Endothelial cell of umbilical vein (primary cell): ENCODE results near the gene SLC47A2. TPM values are rescaled to one million over a fixed set of nuclear protein-coding genes. Genes with fewer than 3 reads are reported as not detected.

ENCODE experiments used
- BruUV-seq: library from RNA; stranded (reverse); fragments of 400-500 nt; replicated peaks from 2 replicates; lab custom pipeline; 2021; lab: Mats Ljungman, UMichigan
- CTCF ChIA-PET: fragments of 300-600, 350-600 bp; sonication (Branson Sonifier 250); formaldehyde crosslinking; loops from one replicate; lab custom pipeline; 2021; ENCODE audit warnings: antibody characterized with exemption, inconsistent platforms; lab: Charles Lee
- POLR2A ChIA-PET: fragments of 300-600, 350-600 bp; sonication (Branson Sonifier 250); formaldehyde crosslinking; loops from one replicate; lab custom pipeline; 2021; ENCODE audit warnings: antibody characterized with exemption, inconsistent platforms; lab: Charles Lee
- DNase-seq: peaks from one replicate; pipeline ENCODE4 v3.0.0-alpha.2; 2011; ENCODE audit warnings: low read depth, low spot score
- FAIRE-seq: peaks from 2 replicates; lab custom pipeline; 2011; peaks lifted over from hg19 to GRCh38; lab: Jason Lieb, UNC
- H2AFZ ChIP-seq: 2 replicates; pipeline ENCODE4 v1.6.0; 2012; ENCODE audit warnings: low read depth, low read length, control low read depth, inconsistent platforms
- H3K27ac ChIP-seq: 2 replicates; pipeline ENCODE4 v1.5.1; 2011; ENCODE audit warnings: low read depth, mild to moderate bottlenecking, control low read depth, low read length, moderate library complexity; ENCODE audit not compliant: insufficient read depth
- H3K27me3 ChIP-seq, 2 experiments: 2 replicates each; pipeline versions ENCODE4 v1.6.0 to v1.6.1; 2011; ENCODE audit warnings: low read length in 2 of 2, mixed read lengths in 1 of 2; ENCODE audit not compliant: control insufficient read depth in 2 of 2, insufficient read depth in 2 of 2
- H3K36me3 ChIP-seq, 2 experiments: 2 replicates in 1 of 2; 3 replicates in 1 of 2; pipeline ENCODE4 v1.5.1; 2011; ENCODE audit warnings: low read length in 2 of 2, mild to moderate bottlenecking in 1 of 2, moderate library complexity in 1 of 2; ENCODE audit not compliant: control insufficient read depth in 2 of 2, insufficient read depth in 2 of 2; ENCODE audit errors: extremely low read depth in 1 of 2
- H3K4me1 ChIP-seq: 3 replicates; pipeline ENCODE4 v1.5.1; 2011; ENCODE audit warnings: mild to moderate bottlenecking, low read length; ENCODE audit not compliant: control insufficient read depth, insufficient read depth; ENCODE audit errors: extremely low read depth
- H3K4me2 ChIP-seq: 2 replicates; pipeline ENCODE4 v1.6.1; 2011; ENCODE audit warnings: low read length, control low read depth, mixed read lengths; ENCODE audit not compliant: insufficient read depth
- H3K4me3 ChIP-seq, 3 experiments: fragments of 200-600 bp in 1 of 3; sonication (generic), shearing (Covaris generic) in 1 of 3; replicated peaks in 1 of 3; 2 replicates each; pipeline ENCODE4 v1.5.1; 2011 to 2016; ENCODE audit warnings: control low read depth in 3 of 3, low read length in 3 of 3, mild to moderate bottlenecking in 2 of 3, inconsistent platforms in 1 of 3, low read depth in 1 of 3, moderate library complexity in 1 of 3; ENCODE audit not compliant: insufficient read depth in 1 of 3
- H3K79me2 ChIP-seq: 2 replicates; pipeline ENCODE4 v1.6.0; 2012; ENCODE audit warnings: low read length, inconsistent platforms; ENCODE audit not compliant: control insufficient read depth, insufficient read depth
- H3K9ac ChIP-seq: replicated peaks from 2 replicates; pipeline ENCODE3; 2011; ENCODE audit warnings: low read length, control low read depth; ENCODE audit not compliant: insufficient read depth; ENCODE audit errors: extremely low read depth
- H3K9me1 ChIP-seq: replicated peaks from 3 replicates; pipeline ENCODE4 v1.6.0; 2011; ENCODE audit warnings: mild to moderate bottlenecking, low read length; ENCODE audit not compliant: control insufficient read depth, insufficient read depth; ENCODE audit errors: extremely low read depth
- H3K9me3 ChIP-seq: replicated peaks from 2 replicates; pipeline ENCODE4 v1.5.1; 2012; ENCODE audit warnings: low read length, inconsistent platforms; ENCODE audit not compliant: control insufficient read depth, insufficient read depth
- H4K20me1 ChIP-seq: replicated peaks from 2 replicates; pipeline ENCODE3; 2011; ENCODE audit warnings: mild to moderate bottlenecking, low read length; ENCODE audit not compliant: control insufficient read depth, insufficient read depth; ENCODE audit errors: extremely low read depth
- EZH2 ChIP-seq: IDR thresholded peaks from 2 replicates; pipeline ENCODE4 v1.6.1; 2012; ENCODE audit warnings: borderline replicate concordance, low read depth, mild to moderate bottlenecking, moderate library complexity, low read length, inconsistent platforms; ENCODE audit not compliant: severe bottlenecking
- FOS ChIP-seq: IDR thresholded peaks from 2 replicates; pipeline ENCODE4 v1.6.1; 2011; ENCODE audit warnings: mild to moderate bottlenecking, low read length, moderate library complexity, borderline replicate concordance; ENCODE audit not compliant: insufficient read depth
- GATA2 ChIP-seq: IDR thresholded peaks from 2 replicates; pipeline ENCODE4 v1.7.0; 2011; ENCODE audit warnings: low read depth, mild to moderate bottlenecking, moderate library complexity, mixed read lengths, low read length; ENCODE audit not compliant: insufficient read length, insufficient read depth
- JUN ChIP-seq: IDR thresholded peaks from 2 replicates; pipeline ENCODE4 v1.6.1; 2011; ENCODE audit warnings: borderline replicate concordance, low read depth; ENCODE audit not compliant: insufficient read length, insufficient read depth
- MYC ChIP-seq: IDR thresholded peaks from one replicate; pipeline ENCODE4 v1.6.1; 2011; ENCODE audit warnings: mild to moderate bottlenecking, low read depth, low read length
- POLR2A ChIP-seq: IDR thresholded peaks from 2 replicates; pipeline ENCODE4 v1.6.1; 2012; ENCODE audit warnings: low read depth, mild to moderate bottlenecking, control low read depth, low read length
- POLR2AphosphoS5 ChIP-seq: IDR thresholded peaks from 2 replicates; pipeline ENCODE4 v1.6.1; 2012; ENCODE audit warnings: low read depth, mild to moderate bottlenecking, control low read depth, low read length, moderate library complexity; ENCODE audit not compliant: insufficient read depth
- dilution Hi-C: fragments of 300-500 bp; cut with MboI; formaldehyde crosslinking; loops from one replicate; pipeline ENCODE4 v1.15.0; 2019; ENCODE audit warnings: low sequenced_read_pairs; ENCODE audit not compliant: extremely low pct_ligation_motif_present
- intact Hi-C: fragments of 100-400 bp; cut with micrococcal nuclease; formaldehyde crosslinking; loops from one replicate; pipeline ENCODE4 v1.10.0; 2022
- polyA plus RNA-seq, 4 experiments: library from polyadenylated mRNA; depleted of rRNA in 3 of 4; stranded (reverse) in 3 of 4; unstranded in 1 of 4; fragments of >200 nt; gene quantifications; 2 replicates each; pipeline versions ENCODE4 v1.2.1 to v1.2.3, GENCODE V29; 2011 to 2012; ENCODE audit warnings: missing spikeins in 1 of 4
- total RNA-seq: library from RNA; stranded (reverse); gene quantifications from 2 replicates; pipeline ENCODE4 v1.2.3, GENCODE V29; 2021
- TF ChIP-seq, protein P1 (sequence below): IDR thresholded peaks from 2 replicates; pipeline ENCODE4 v1.6.1; 2011; ENCODE audit not compliant: insufficient read depth, insufficient read length

SLC47A2 gene
- total and polyA plus RNA-seq, 2 donors (not counting 3 experiments of a cell fraction or from before 2014, with no cell fraction given): not detected

DNA sequence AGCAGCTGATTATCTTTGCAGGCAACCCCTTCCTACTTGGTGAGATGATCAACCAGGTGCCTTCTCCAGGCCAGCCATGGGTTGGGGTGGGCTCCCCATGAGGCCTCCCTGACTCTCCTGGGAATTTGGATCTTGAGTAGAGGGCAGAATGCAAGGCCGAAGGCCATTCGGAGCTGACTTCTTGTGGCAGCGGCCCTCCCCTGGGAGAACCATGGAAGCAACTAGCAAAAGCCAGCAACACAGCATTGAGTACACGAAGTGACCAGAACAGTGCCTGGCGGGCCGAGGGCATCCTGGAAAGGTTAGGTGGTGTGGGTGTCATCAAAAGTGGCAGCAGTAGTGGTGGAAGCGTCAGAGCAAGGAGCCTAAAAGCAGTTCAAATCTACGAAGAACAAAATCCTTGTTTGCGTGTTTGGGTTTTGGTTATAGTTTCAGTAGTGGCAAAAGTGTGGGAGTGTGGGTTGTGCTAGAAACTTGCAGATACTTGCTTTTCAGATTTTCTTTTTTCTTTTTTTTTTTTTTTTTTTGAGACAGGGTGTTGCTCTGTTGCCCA is 33.7 kb upstream of the SLC47A2 start:
- dilution Hi-C loops: no loop called here
- no TSS peak for BruUV-seq
- H3K27ac ChIP-seq: no peak overlapping the region
- DNase-seq (no peak), FAIRE-seq (no peak)
- H3K27me3 ChIP-seq: no peaks in the 10 kb centered on the region
- H4K20me1 ChIP-seq: no peaks in the 10 kb centered on the region
- TF ChIP-seq EZH2 (no peak), MYC (no peak), POLR2A (no peak), POLR2AphosphoS5 (no peak), JUN (no peak), GATA2 (no peak), FOS (no peak)
- TF ChIP-seq, protein P1, sequence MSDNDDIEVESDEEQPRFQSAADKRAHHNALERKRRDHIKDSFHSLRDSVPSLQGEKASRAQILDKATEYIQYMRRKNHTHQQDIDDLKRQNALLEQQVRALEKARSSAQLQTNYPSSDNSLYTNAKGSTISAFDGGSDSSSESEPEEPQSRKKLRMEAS: no peak
- H3K4me2 ChIP-seq: no peak overlapping the region
- CTCF ChIA-PET: interaction anchor here (8.4 kb wide), 1 partner anchor 12 kb away, joined by 72 read pairs; no protein-coding TSS in a partner anchor
- peaks cover 20% of the 10 kb centered on the region for H3K4me1 ChIP-seq
- no peak overlapping the region for H2AFZ ChIP-seq
- no peak overlapping the region for H3K4me3 ChIP-seq
- H3K36me3 ChIP-seq: no peaks in the 10 kb centered on the region
- POLR2A ChIA-PET: no interaction called here
- H3K9ac ChIP-seq: no peak overlapping the region
- no peaks in the 10 kb centered on the region for H3K79me2 ChIP-seq
- H3K9me3 ChIP-seq: no peaks in the 10 kb centered on the region
- H3K9me1 ChIP-seq: no peaks in the 10 kb centered on the region
- intact Hi-C loops: no loop called here
